ENCODE results near the gene SMARCD2.

SMARCD2 gene

GRCh38 chr17:63830904-63831491 is 11.5 kb downstream of the SMARCD2 start:
- no peak overlapping the region for H3K4me3 ChIP-seq (ENCODE audit: low read depth, low read length)
- TF ChIP-seq CTCF (IDR thresholded peaks at IDR 0.05; ENCODE audit: low read depth, low read length) = no peak

GRCh38 chr17:63830278-63830677 is 12.2 kb downstream of the SMARCD2 start:
- TF ChIP-seq CTCF (IDR thresholded peaks at IDR 0.05; ENCODE audit: low read depth, low read length) = no peak
- H3K4me3 ChIP-seq (ENCODE audit: low read depth, low read length) = no peak overlapping the region

GRCh38 chr17:63828936-63829335 is 13.5 kb downstream of the SMARCD2 start:
- TF ChIP-seq CTCF (IDR thresholded peaks at IDR 0.05; ENCODE audit: low read depth, low read length) = no peak
- H3K4me3 ChIP-seq (ENCODE audit: low read depth, low read length) = no peak overlapping the region

GRCh38 chr17:63827801-63828221 is 14.7 kb downstream of the SMARCD2 start:
- TF ChIP-seq CTCF (IDR thresholded peaks at IDR 0.05; ENCODE audit: low read depth, low read length) = no peak
- peak overlapping the region; percentile 96 for H3K4me3 ChIP-seq (ENCODE audit: low read depth, low read length)

- peak within 1 kb of the TSS; percentile 96 for H3K4me3 ChIP-seq (ENCODE audit: low read depth, low read length)
- TF ChIP-seq CTCF (IDR thresholded peaks at IDR 0.05; ENCODE audit: low read depth, low read length) = peak; percentile 17; the same call in 1 of the 2 replicates
Measured at GRCh38 chr17:63827002-63827800, 15.3 kb downstream of the SMARCD2 start, which contains the start of the genes FTSJ3 and PSMC5. Gene FTSJ3, minus strand, starts transcription at chr17:63827663. Its CDS starts 761 bp downstream, at chr17:63826902. Gene PSMC5, plus strand, starts transcription at chr17:63827431. Its CDS starts 60 bp downstream, at chr17:63827491.

- no peak for TF ChIP-seq CTCF (IDR thresholded peaks at IDR 0.05; ENCODE audit: low read depth, low read length)
- H3K4me3 ChIP-seq (ENCODE audit: low read depth, low read length) = peak overlapping the region; percentile 96
Measured at GRCh38 chr17:63826468-63827001, 15.9 kb downstream of the SMARCD2 start.

- no peak overlapping the region for H3K4me3 ChIP-seq (ENCODE audit: low read depth, low read length)
- no peak for TF ChIP-seq CTCF (IDR thresholded peaks at IDR 0.05; ENCODE audit: low read depth, low read length)
Measured at GRCh38 chr17:63824362-63824761, 18.1 kb downstream of the SMARCD2 start.
